CD4-positive, alpha-beta T cell treated with Interleukin-1 beta for 1 hour (primary cell): Measurements from ENCODE around the gene IPMK.

Experiments
- DNase-seq, 2 donors: peaks; one replicate each; pipeline ENCODE4 v3.0.0-alpha.2; 2020 to 2022

The IPMK gene

DNA sequence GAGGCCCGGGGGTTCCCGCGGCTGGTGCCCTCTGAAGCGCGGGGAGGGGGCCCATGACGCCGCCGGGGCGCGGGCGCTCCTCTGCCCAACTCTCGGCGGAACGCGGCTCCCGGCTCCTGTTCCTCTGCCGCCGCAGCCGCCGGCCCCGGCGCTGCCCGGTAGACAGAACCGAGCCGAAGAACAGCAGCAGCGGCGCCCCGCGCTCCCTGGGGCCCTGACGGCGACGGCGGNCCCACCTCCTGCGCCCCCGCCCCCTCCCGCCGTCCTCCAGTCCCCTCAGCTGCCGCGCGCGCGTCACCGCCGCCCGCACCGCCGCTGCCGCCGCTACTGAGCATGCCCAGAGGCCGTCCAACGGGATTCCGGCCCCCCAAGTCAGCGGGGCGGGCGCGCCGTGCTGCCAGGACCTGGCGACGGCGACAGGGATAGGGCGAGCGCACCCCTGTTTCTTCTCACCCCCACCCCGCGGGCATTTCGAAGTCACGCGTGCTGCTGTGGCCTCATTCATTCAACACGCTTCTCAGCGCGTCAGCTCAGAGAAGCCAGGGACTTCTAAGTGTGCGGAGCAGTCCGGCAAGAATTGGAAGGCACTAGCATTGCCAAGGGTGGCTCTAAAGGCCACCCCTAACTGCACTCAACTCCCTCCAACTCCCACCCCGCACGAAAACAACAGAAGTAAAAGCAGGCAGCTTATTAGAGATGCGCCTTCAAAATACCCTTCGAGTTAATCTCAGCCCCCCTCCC is at the start of gene IPMK:
Gene IPMK (minus strand): TSS at position 182 of the 741 bp plus-strand sequence. CDS start 283 bp downstream, outside the sequence.
- DNase-seq: peak; percentile 97

- DNase-seq: no peak
Observed at GRCh38 chr10:58316874-58317273, 49.2 kb upstream of the IPMK start.

- no peak for DNase-seq
Observed at GRCh38 chr10:58311026-58311425, 43.3 kb upstream of the IPMK start.

DNA sequence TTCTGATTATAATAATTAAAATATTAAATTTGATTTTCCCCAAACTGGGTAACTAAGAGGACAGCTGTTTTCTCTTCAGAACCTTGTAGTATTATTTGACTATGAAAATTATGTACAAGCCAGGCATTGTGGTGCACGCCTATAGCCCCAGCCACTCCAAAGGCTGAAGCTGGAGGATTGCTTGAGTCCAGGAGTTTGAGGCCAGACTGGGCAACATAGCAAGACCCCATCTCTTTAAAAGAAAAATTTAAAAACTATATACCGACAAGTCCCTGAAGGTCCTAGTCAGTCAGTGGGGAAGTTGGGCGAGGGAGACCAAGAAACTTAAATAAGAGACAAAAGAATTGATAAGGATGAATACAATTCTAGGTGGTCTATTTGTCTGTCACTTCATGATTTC is 40.0 kb upstream of the IPMK start:
- no peak for DNase-seq

DNA sequence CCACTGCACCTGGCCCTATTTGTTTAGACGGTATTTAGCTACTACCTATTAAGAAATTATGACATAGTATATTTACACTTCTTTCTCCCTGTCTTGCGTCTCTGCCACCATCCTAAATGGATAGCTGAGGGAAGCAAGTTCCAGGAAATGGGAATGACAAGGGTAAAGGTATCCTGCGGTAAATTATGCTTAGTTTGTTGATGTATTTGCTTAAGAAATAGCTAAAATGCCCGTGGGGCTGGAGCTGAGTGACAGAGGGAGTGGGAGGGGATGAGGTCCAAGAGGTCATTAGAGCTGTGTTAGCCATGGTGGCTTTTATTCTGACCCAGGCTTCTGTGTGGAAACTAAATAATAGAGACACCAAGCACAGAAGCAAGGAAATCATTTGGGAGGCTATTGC is 38.1 kb upstream of the IPMK start:
- no peak for DNase-seq

- DNase-seq: no peak
Observed at GRCh38 chr10:58304099-58304633, 36.5 kb upstream of the IPMK start.

DNA sequence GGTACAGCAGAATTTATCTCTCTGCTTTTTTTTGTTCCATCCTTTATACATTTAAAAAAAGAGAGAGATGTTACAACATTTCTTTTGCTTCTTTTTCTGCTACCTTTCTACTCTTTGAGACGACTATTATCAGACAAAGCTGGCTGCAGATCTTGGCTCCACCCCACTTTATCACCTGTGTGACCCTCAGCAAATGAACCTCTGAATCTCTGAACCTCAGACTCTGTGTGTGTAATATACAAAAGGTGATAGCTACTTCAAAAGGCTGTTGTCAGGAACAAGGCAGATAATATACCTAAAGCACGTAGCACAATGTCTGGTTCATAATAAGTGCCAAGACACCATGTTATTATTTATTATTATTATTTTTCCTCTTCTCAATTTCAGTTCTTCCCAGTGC is 34.6 kb upstream of the IPMK start:
- no peak for DNase-seq

DNA sequence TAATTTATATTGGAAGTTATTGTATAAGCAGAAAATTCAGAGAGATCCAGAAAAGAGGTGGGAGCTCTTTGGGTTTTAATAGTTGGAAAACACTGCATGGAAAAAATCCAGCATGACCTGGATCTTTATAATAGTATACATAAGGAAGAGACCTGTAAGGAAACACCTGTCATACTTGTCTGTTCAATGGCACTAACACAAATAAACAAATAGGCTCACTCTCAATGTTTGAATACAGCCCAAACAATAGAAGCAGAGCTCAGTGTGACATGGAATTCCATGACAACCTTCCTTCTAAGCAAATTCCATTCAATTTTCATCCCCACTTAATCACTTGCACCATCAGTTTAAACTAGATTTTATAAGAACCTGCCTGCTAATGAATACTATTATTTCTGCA is 33.0 kb upstream of the IPMK start:
- no peak for DNase-seq

DNA sequence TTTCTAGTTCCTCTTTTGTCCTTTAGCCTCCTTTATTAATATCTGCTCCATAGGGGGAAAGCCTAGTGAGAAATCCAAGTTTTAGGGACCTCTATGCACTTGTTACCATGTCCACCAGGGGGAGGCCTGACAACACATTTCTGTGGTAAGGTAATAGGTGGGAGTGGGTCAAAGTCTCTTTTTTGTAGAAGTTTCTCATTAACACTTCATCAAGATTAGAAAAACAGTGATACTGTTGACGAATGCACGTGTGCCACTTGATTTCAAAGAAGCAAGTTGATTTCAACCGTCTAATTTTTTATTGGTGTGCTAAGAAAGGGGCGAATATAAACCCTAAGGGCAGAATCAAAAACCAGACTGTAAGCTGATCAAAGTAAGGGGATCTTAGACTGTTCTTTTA is 31.9 kb upstream of the IPMK start:
- DNase-seq: peak; percentile 51 to 58

DNA sequence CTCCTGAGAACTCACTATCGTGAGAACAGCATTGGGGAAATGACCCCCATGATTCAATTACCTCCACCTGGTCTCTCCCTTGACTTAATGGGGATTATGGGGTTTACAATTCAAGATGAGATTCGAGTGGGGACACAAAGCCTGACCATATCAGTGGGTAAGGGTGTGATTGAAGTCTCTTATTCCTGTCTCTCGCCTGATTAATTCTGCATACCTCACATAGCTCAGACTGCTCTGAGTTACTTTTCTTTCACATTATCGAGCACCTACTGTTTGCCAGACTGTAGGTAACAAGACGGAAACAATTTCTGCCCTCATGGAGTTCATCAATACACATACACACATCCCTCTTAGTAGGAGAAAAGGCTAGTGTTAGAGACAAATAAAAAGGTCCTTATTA is 26.3 kb upstream of the IPMK start:
- DNase-seq: no peak

- DNase-seq: peak; percentile 31 to 59
Observed at GRCh38 chr10:58291538-58292174, 24.0 kb upstream of the IPMK start.

GRCh38 chr10:58282615-58283014 is 14.9 kb upstream of the IPMK start:
- peak; percentile 20 to 38 for DNase-seq

GRCh38 chr10:58281092-58281752 is 13.5 kb upstream of the IPMK start:
- no peak for DNase-seq

DNA sequence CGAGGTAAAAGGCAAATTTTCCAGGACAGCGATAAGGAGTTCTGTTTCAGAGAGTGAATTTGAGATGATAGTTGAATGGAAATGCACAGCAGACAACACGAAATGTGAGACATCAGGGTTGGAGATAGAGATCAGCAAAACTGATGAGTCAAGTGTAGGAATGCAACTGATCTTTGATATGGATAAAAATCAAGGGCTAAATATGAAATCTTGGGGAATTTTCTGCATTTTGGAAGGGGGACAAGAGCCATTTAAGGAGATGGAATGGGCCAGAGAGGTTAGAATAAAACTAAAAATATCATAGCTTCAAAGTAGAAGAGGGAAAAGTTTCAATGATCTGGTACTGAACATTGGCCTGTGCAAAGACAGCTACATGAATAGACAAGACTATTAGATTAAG is 12.8 kb upstream of the IPMK start:
- DNase-seq: no peak

DNA sequence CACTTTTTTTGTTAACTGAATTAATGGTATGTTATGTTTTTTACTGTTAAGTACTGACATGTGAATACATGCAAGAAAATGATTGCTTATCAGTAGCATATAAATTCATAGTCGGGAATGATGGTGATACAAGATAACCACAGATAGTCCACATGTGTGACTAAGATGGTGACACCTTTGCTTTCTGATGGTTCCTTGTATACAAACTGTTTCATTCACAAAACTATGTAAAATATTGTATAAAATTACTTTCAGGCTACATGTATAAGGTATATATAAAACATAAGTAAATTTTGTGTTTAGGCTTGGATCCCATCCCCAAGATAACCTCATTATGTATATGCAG is 11.2 kb upstream of the IPMK start:
- no peak for DNase-seq

DNA sequence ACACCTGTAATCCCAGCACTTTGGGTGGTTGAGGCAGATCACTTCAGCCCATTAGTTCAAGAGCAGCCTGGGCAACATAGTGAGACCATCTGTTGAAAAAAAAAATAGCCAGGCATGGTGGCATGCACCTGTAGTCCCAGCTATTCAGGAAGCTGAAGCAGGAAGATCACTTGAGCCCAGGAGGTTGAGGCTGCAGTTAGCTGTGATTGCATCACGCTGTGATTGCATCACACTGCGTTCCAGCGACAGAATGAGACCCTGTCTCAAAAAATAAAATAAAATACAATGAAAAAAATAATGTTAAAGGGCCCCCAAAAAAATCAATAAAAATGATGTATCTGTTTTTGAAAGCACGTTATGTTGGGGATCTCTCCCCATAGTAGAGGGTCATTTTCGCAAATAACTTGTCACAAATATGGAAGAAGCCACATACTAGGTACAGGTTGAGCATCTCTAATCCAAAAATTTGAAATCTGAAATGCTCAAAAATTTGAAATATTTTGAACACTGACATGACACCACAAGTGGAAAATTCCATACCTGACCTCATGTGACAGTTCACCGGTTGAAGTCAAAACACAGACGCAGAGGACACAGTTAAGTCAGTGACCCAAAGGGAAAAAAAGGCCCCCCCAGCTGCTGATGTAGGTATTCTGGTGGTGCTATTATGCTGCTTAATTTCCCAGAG is 10.7 kb upstream of the IPMK start:
- no peak for DNase-seq

DNA sequence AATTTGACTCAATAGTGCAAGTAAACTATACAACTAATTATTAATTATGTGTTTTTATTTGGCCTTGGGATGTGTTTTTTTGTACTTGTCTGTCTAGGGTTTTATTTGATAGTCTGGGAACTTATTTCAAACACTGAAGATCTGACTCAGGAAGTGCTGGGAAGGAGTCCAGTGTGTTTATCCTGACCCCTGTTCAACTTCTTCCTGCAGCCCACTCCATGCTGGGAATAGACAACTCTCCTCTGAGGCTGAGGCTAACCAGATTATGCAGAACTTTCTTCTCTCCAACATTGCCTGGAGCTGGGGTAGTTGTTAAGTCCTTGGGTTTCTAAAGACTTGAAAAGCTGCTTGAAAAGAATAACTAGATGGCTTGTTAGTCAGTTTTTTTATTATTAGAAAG is 8.2 kb upstream of the IPMK start:
- no peak for DNase-seq

DNA sequence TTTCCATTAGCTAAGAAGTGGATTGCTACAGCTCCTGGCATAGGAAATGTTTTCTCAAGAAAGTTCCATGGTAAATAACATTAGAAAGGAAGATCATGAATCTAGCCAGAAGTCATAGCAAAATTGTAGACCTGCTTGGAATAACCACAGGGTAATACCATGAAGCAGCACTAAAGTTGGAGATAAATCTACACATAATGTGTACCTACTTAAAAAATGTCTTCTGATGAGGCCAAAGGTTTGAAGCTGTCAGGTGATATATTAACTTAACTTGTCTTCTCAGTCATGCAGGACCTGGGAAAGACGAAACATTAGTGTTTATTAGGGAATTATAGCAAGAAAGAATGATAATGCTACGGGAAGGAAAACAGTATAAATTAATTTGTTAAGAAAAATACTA is 7.6 kb upstream of the IPMK start:
- no peak for DNase-seq

- no peak for DNase-seq
Observed at GRCh38 chr10:58269782-58270290, 2.1 kb upstream of the IPMK start.

DNA sequence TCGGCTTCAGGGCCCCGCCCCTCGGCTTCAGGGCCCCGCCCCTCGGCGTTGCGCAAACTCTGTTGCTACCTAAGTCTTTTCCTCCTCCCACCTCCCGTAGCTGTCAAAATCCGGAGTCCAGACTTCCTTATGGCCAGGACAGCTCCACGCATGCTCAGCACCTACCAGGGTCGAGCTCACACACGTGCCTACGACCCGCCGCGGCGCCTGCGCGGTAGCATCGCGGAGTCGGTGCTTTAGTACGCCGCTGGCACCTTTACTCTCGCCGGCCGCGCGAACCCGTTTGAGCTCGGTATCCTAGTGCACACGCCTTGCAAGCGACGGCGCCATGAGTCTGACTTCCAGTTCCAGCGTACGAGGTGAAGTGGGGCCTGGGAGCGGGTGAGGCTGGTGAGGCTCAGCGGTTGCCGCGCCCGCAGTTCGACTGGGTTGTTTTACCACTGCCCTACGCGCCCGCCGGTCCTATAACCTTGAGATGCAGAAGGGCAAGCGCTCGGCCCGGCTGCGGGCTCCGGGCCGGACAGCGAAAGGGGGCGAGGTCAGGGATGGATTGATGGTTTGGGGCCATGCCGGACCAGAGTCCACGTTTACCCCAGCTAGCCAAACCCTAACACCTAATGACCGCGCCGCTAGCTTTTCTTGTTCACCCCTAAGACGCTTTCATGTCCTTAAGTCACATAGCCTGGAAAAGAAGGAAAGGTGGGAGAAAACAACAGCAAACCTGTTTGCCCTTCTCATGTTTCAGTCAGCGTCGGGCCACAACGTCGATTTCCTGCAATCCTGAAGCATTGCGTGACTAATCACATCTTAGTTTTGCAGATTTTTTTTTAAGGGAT is 1.5 kb upstream of the IPMK start, which contains the start of gene CISD1:
Gene CISD1 (plus strand): TSS at position 217 of the 836 bp plus-strand sequence. CDS start 112 bp downstream, at position 329.
- peak; percentile 97 to 98 for DNase-seq

- DNase-seq: no peak
Observed at GRCh38 chr10:58268454-58268945, 806 bp upstream of the IPMK start.
